ENCODE measurements around the gene PYHIN1. TPM values are rescaled to one million over a fixed set of nuclear protein-coding genes. Genes with fewer than 3 reads are reported as not detected.
A peak's percentile ranks its signal among the peaks of the same experiment; 100 is the strongest.

The PYHIN1 gene
- total RNA-seq: under 0.01 TPM

- DNase-seq (ENCODE audit: low read depth in 2 of 3, low spot score in 2 of 3): peak in 1 of 3 donors; percentile 4
Measured at GRCh38 chr1:158931055-158931737, at the start of gene PYHIN1. Gene PYHIN1 (plus strand): TSS chr1:158931552. CDS start chr1:158936911, 5,359 bp downstream.

- DNase-seq (ENCODE audit: low read depth in 2 of 3, low spot score in 2 of 3): no peak
Measured at GRCh38 chr1:158893654-158894053, 37.7 kb upstream of the PYHIN1 start.

GRCh38 chr1:158898722-158899121, 32.6 kb upstream of the PYHIN1 start:
- no peak for DNase-seq (ENCODE audit: low read depth in 2 of 3, low spot score in 2 of 3)

GRCh38 chr1:158901623-158902022, 29.7 kb upstream of the PYHIN1 start:
- no peak for DNase-seq (ENCODE audit: low read depth in 2 of 3, low spot score in 2 of 3)

- no peak for DNase-seq (ENCODE audit: low read depth in 2 of 3, low spot score in 2 of 3)
Measured at GRCh38 chr1:158916085-158916484, 15.3 kb upstream of the PYHIN1 start.

- DNase-seq (ENCODE audit: low read depth in 2 of 3, low spot score in 2 of 3): no peak
Measured at GRCh38 chr1:158924677-158925076, 6.7 kb upstream of the PYHIN1 start.

- no peak for DNase-seq (ENCODE audit: low read depth in 2 of 3, low spot score in 2 of 3)
Measured at GRCh38 chr1:158930504-158930903, 848 bp upstream of the PYHIN1 start.

- no peak for DNase-seq (ENCODE audit: low read depth in 2 of 3, low spot score in 2 of 3)
Measured at GRCh38 chr1:158932171-158932570, 819 bp downstream of the PYHIN1 start.

GRCh38 chr1:158933621-158934020, 2.3 kb downstream of the PYHIN1 start:
- no peak for DNase-seq (ENCODE audit: low read depth in 2 of 3, low spot score in 2 of 3)

GRCh38 chr1:158939180-158939579, 7.8 kb downstream of the PYHIN1 start:
- DNase-seq (ENCODE audit: low read depth in 2 of 3, low spot score in 2 of 3): no peak

- DNase-seq (ENCODE audit: low read depth in 2 of 3, low spot score in 2 of 3): no peak
Measured at GRCh38 chr1:158941317-158941716, 10.0 kb downstream of the PYHIN1 start.

- no peak for DNase-seq (ENCODE audit: low read depth in 2 of 3, low spot score in 2 of 3)
Measured at GRCh38 chr1:158942490-158942889, 11.1 kb downstream of the PYHIN1 start.

- no peak for DNase-seq (ENCODE audit: low read depth in 2 of 3, low spot score in 2 of 3)
Measured at GRCh38 chr1:158943059-158943458, 11.7 kb downstream of the PYHIN1 start.

GRCh38 chr1:158945061-158945460, 13.7 kb downstream of the PYHIN1 start:
- no peak for DNase-seq (ENCODE audit: low read depth in 2 of 3, low spot score in 2 of 3)

- no peak for DNase-seq (ENCODE audit: low read depth in 2 of 3, low spot score in 2 of 3)
Measured at GRCh38 chr1:158946785-158947184, 15.4 kb downstream of the PYHIN1 start.

- DNase-seq (ENCODE audit: low read depth in 2 of 3, low spot score in 2 of 3): no peak
Measured at GRCh38 chr1:158951956-158952355, 20.6 kb downstream of the PYHIN1 start.

- DNase-seq (ENCODE audit: low read depth in 2 of 3, low spot score in 2 of 3): peak in 1 of 3 donors; percentile 36
Measured at GRCh38 chr1:158952416-158952815, 21.1 kb downstream of the PYHIN1 start.

GRCh38 chr1:158961178-158961577, 29.8 kb downstream of the PYHIN1 start:
- no peak for DNase-seq (ENCODE audit: low read depth in 2 of 3, low spot score in 2 of 3)

GRCh38 chr1:158962983-158963382, 31.6 kb downstream of the PYHIN1 start:
- no peak for DNase-seq (ENCODE audit: low read depth in 2 of 3, low spot score in 2 of 3)

GRCh38 chr1:158969166-158969565, 37.8 kb downstream of the PYHIN1 start:
- DNase-seq (ENCODE audit: low read depth in 2 of 3, low spot score in 2 of 3): no peak

GRCh38 chr1:158969855-158970254, 38.5 kb downstream of the PYHIN1 start:
- no peak for DNase-seq (ENCODE audit: low read depth in 2 of 3, low spot score in 2 of 3)

GRCh38 chr1:158972841-158973240, 41.5 kb downstream of the PYHIN1 start:
- DNase-seq (ENCODE audit: low read depth in 2 of 3, low spot score in 2 of 3): peak in 2 of 3 donors; percentile 22 to 53

- DNase-seq (ENCODE audit: low read depth in 2 of 3, low spot score in 2 of 3): no peak
Measured at GRCh38 chr1:158976219-158976618, 44.9 kb downstream of the PYHIN1 start.

Measured in hematopoietic multipotent progenitor cell (in vitro differentiated cells).